ENCODE results near the gene GMCL2.

Gene GMCL2

GRCh38 chr5:178228609-178229008, 41.4 kb upstream of the GMCL2 start:
- DNase-seq (ENCODE audit: low read depth in 1 of 2, low spot score in 1 of 2): no peak
- no peak for TF ChIP-seq JUND (IDR thresholded peaks at IDR 0.05; ENCODE audit: low read depth)
- in situ Hi-C loops (cut with HindIII; ENCODE audit: low pct_unique_long_range_greater_than_20kb, low sequenced_read_pairs): no loop called here

- in situ Hi-C loops (cut with HindIII; ENCODE audit: low pct_unique_long_range_greater_than_20kb, low sequenced_read_pairs): no loop called here
- no peak for TF ChIP-seq JUND (IDR thresholded peaks at IDR 0.05; ENCODE audit: low read depth)
- no peak for DNase-seq (ENCODE audit: low read depth in 1 of 2, low spot score in 1 of 2)
Observed at GRCh38 chr5:178227929-178228328, 40.8 kb upstream of the GMCL2 start.

- TF ChIP-seq JUND (IDR thresholded peaks at IDR 0.05; ENCODE audit: low read depth): no peak
- DNase-seq (ENCODE audit: low read depth in 1 of 2, low spot score in 1 of 2): no peak
- in situ Hi-C loops (cut with HindIII; ENCODE audit: low pct_unique_long_range_greater_than_20kb, low sequenced_read_pairs): no loop called here
Observed at GRCh38 chr5:178227138-178227659, 40.0 kb upstream of the GMCL2 start.

- TF ChIP-seq JUND (IDR thresholded peaks at IDR 0.05; ENCODE audit: low read depth): no peak
- in situ Hi-C loops (cut with HindIII; ENCODE audit: low pct_unique_long_range_greater_than_20kb, low sequenced_read_pairs): no loop called here
Observed at GRCh38 chr5:178225174-178225573, 38.0 kb upstream of the GMCL2 start.

GRCh38 chr5:178224403-178224802, 37.2 kb upstream of the GMCL2 start:
- DNase-seq (ENCODE audit: low read depth in 1 of 2, low spot score in 1 of 2): no peak
- in situ Hi-C loops (cut with HindIII; ENCODE audit: low pct_unique_long_range_greater_than_20kb, low sequenced_read_pairs): no loop called here
- no peak for TF ChIP-seq JUND (IDR thresholded peaks at IDR 0.05; ENCODE audit: low read depth)

More at GRCh38 chr5:178225174-178225573, 38.0 kb upstream of the GMCL2 start:
- no peak for DNase-seq (ENCODE audit: low read depth in 1 of 2, low spot score in 1 of 2)

GRCh38 chr5:178223828-178224335, 36.7 kb upstream of the GMCL2 start:
- DNase-seq (ENCODE audit: low read depth in 1 of 2, low spot score in 1 of 2): no peak
- in situ Hi-C loops (cut with HindIII; ENCODE audit: low pct_unique_long_range_greater_than_20kb, low sequenced_read_pairs): no loop called here
- TF ChIP-seq JUND (IDR thresholded peaks at IDR 0.05; ENCODE audit: low read depth): no peak

- DNase-seq (ENCODE audit: low read depth in 1 of 2, low spot score in 1 of 2): no peak
- in situ Hi-C loops (cut with HindIII; ENCODE audit: low pct_unique_long_range_greater_than_20kb, low sequenced_read_pairs): no loop called here
- no peak for TF ChIP-seq JUND (IDR thresholded peaks at IDR 0.05; ENCODE audit: low read depth)
Observed at GRCh38 chr5:178223196-178223773, 36.1 kb upstream of the GMCL2 start.

- TF ChIP-seq JUND (IDR thresholded peaks at IDR 0.05; ENCODE audit: low read depth): no peak
- in situ Hi-C loops (cut with HindIII; ENCODE audit: low pct_unique_long_range_greater_than_20kb, low sequenced_read_pairs): no loop called here
- DNase-seq (ENCODE audit: low read depth in 1 of 2, low spot score in 1 of 2): no peak
Observed at GRCh38 chr5:178222292-178222691, 35.1 kb upstream of the GMCL2 start.

- in situ Hi-C loops (cut with HindIII; ENCODE audit: low pct_unique_long_range_greater_than_20kb, low sequenced_read_pairs): no loop called here
- no peak for TF ChIP-seq JUND (IDR thresholded peaks at IDR 0.05; ENCODE audit: low read depth)
- DNase-seq (ENCODE audit: low read depth in 1 of 2, low spot score in 1 of 2): no peak
Observed at GRCh38 chr5:178221853-178222252, 34.7 kb upstream of the GMCL2 start.

GRCh38 chr5:178221282-178221681, 34.1 kb upstream of the GMCL2 start:
- in situ Hi-C loops (cut with HindIII; ENCODE audit: low pct_unique_long_range_greater_than_20kb, low sequenced_read_pairs): no loop called here
- no peak for TF ChIP-seq JUND (IDR thresholded peaks at IDR 0.05; ENCODE audit: low read depth)
- no peak for DNase-seq (ENCODE audit: low read depth in 1 of 2, low spot score in 1 of 2)

- DNase-seq (ENCODE audit: low read depth in 1 of 2, low spot score in 1 of 2): no peak
- in situ Hi-C loops (cut with HindIII; ENCODE audit: low pct_unique_long_range_greater_than_20kb, low sequenced_read_pairs): no loop called here
- no peak for TF ChIP-seq JUND (IDR thresholded peaks at IDR 0.05; ENCODE audit: low read depth)
Observed at GRCh38 chr5:178218827-178219226, 31.7 kb upstream of the GMCL2 start.

GRCh38 chr5:178218237-178218776, 31.1 kb upstream of the GMCL2 start:
- TF ChIP-seq JUND (IDR thresholded peaks at IDR 0.05; ENCODE audit: low read depth): no peak
- in situ Hi-C loops (cut with HindIII; ENCODE audit: low pct_unique_long_range_greater_than_20kb, low sequenced_read_pairs): no loop called here
- DNase-seq (ENCODE audit: low read depth in 1 of 2, low spot score in 1 of 2): no peak

GRCh38 chr5:178216779-178217178, 29.6 kb upstream of the GMCL2 start:
- in situ Hi-C loops (cut with HindIII; ENCODE audit: low pct_unique_long_range_greater_than_20kb, low sequenced_read_pairs): no loop called here
- no peak for TF ChIP-seq JUND (IDR thresholded peaks at IDR 0.05; ENCODE audit: low read depth)

More at GRCh38 chr5:178216779-178217178, 29.6 kb upstream of the GMCL2 start:
- no peak for DNase-seq (ENCODE audit: low read depth in 1 of 2, low spot score in 1 of 2)

Data from T47D (cell line).